AG09309 (cell line): ENCODE data around the gene IPMK.

Experiments
- DNase-seq: peaks from one replicate; pipeline ENCODE4 v3.0.0-alpha.2; 2010; ENCODE audit warnings: low read depth
- H3K4me3 ChIP-seq: 2 replicates; pipeline ENCODE4 v1.5.1; 2011; ENCODE audit warnings: mild to moderate bottlenecking, low read depth, low read length, moderate library complexity; ENCODE audit not compliant: control insufficient read depth
- TF ChIP-seq, protein P1 (sequence below): IDR thresholded peaks from 2 replicates; pipeline ENCODE4 v1.5.1; 2011; ENCODE audit warnings: mild to moderate bottlenecking, low read depth, low read length, inconsistent platforms; ENCODE audit not compliant: insufficient read depth, control insufficient read depth; ENCODE audit errors: missing control alignments

IPMK gene

DNA sequence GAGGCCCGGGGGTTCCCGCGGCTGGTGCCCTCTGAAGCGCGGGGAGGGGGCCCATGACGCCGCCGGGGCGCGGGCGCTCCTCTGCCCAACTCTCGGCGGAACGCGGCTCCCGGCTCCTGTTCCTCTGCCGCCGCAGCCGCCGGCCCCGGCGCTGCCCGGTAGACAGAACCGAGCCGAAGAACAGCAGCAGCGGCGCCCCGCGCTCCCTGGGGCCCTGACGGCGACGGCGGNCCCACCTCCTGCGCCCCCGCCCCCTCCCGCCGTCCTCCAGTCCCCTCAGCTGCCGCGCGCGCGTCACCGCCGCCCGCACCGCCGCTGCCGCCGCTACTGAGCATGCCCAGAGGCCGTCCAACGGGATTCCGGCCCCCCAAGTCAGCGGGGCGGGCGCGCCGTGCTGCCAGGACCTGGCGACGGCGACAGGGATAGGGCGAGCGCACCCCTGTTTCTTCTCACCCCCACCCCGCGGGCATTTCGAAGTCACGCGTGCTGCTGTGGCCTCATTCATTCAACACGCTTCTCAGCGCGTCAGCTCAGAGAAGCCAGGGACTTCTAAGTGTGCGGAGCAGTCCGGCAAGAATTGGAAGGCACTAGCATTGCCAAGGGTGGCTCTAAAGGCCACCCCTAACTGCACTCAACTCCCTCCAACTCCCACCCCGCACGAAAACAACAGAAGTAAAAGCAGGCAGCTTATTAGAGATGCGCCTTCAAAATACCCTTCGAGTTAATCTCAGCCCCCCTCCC, at the start of gene IPMK:
Gene IPMK, minus strand, starts transcription at position 182 of the 741 bp plus-strand sequence. CDS start 283 bp downstream, outside the sequence.
- TF ChIP-seq, protein P1, sequence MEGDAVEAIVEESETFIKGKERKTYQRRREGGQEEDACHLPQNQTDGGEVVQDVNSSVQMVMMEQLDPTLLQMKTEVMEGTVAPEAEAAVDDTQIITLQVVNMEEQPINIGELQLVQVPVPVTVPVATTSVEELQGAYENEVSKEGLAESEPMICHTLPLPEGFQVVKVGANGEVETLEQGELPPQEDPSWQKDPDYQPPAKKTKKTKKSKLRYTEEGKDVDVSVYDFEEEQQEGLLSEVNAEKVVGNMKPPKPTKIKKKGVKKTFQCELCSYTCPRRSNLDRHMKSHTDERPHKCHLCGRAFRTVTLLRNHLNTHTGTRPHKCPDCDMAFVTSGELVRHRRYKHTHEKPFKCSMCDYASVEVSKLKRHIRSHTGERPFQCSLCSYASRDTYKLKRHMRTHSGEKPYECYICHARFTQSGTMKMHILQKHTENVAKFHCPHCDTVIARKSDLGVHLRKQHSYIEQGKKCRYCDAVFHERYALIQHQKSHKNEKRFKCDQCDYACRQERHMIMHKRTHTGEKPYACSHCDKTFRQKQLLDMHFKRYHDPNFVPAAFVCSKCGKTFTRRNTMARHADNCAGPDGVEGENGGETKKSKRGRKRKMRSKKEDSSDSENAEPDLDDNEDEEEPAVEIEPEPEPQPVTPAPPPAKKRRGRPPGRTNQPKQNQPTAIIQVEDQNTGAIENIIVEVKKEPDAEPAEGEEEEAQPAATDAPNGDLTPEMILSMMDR = no peak
- H3K4me3 ChIP-seq = peak within 1 kb of the TSS; percentile 97

DNA sequence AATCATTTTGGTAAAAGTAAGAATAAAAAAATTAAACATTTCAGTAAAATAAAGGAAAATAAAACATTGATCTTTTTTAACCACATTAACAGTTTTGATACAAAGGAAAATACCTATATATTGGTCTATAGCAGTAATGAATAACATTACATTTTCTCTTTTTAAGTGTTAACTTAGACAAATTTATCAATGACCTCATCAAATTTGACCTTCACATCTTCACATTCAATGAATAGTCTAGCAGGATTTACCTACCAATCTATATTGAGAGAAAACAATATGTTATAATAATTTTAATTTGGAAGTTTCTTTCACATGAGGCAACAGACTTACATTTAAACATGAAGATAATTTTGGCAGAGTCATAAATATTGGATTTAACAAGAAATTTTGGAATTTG, 49.2 kb upstream of the IPMK start:
- H3K4me3 ChIP-seq = no peak overlapping the region
- no peak for DNase-seq
- TF ChIP-seq, protein P1 = no peak

More for the DNA sequence above, at the start of gene IPMK:
- DNase-seq = peak; percentile 49

DNA sequence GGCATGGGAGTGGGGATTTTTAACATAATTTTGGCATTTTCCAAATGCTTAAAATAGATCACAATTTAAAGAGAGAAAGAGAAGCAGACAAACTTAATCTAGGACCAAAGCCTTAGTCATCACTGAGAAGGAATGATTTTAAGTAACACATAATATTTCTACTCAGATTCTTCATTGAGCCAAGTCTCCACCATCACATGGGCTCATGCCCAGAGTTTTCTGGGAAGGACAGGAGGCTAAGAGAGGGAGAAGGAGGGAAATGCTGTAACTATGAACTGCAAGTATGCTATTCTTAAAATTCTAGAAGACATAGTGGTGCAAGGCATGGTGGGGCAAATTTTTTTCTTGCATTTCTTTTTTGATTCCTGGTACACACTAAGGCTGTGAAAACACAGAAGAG, 43.3 kb upstream of the IPMK start:
- no peak for DNase-seq
- TF ChIP-seq, protein P1 = no peak
- H3K4me3 ChIP-seq = no peak overlapping the region

DNA sequence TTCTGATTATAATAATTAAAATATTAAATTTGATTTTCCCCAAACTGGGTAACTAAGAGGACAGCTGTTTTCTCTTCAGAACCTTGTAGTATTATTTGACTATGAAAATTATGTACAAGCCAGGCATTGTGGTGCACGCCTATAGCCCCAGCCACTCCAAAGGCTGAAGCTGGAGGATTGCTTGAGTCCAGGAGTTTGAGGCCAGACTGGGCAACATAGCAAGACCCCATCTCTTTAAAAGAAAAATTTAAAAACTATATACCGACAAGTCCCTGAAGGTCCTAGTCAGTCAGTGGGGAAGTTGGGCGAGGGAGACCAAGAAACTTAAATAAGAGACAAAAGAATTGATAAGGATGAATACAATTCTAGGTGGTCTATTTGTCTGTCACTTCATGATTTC, 40.0 kb upstream of the IPMK start:
- no peak for DNase-seq
- TF ChIP-seq, protein P1 = no peak

GRCh38 chr10:58305821-58306220, 38.1 kb upstream of the IPMK start:
- DNase-seq = no peak
- H3K4me3 ChIP-seq = no peak overlapping the region
- TF ChIP-seq, protein P1 = no peak

More for the DNA sequence above, 40.0 kb upstream of the IPMK start:
- no peak overlapping the region for H3K4me3 ChIP-seq

GRCh38 chr10:58304099-58304633, 36.5 kb upstream of the IPMK start:
- no peak for DNase-seq
- no peak overlapping the region for H3K4me3 ChIP-seq
- TF ChIP-seq, protein P1 = no peak
